ENCODE results near the gene CTAGE6.
"Not testable (repeated sequence)": the region's sequence is repeated elsewhere in the genome, so short reads cannot be mapped to it uniquely, and the experiment has no call there.

DNA sequence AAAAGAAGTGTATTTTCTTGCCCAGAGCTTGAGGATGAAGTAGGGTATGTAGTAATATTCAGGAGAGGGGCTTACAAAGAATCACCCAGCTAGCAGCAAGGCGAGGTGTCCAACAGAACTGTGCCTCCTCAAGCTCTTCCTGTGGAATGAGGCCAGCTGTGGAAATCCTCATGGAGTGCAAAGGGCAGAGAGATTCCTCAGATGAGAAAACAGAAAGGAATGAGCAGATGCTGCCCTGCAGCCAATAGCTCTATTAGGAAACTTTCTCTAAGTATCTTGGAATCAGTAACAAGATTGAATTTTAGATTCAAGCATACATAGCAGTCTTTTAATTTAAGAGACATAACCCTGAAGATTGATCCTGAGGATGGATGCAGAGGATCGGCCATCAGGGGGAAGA lies 38.2 kb upstream of the CTAGE6 start:
- not testable (repeated sequence) for TF ChIP-seq YY1 (IDR thresholded peaks at IDR 0.05; ENCODE audit: insufficient read depth, insufficient read length); ZNF274 (IDR thresholded peaks at IDR 0.05; ENCODE audit: low read depth, low read length); SUZ12 (IDR thresholded peaks at IDR 0.05; ENCODE audit: extremely low read depth, insufficient read depth, insufficient read length)

Measured in NT2/D1 (cell line).